SK-N-DZ (cell line): ENCODE measurements around the gene MAN1A2.

Experiments
- DNase-seq: peaks from one replicate; pipeline ENCODE4 v3.0.0-alpha.2; 2015; ENCODE audit warnings: low spot score

MAN1A2 gene

DNA sequence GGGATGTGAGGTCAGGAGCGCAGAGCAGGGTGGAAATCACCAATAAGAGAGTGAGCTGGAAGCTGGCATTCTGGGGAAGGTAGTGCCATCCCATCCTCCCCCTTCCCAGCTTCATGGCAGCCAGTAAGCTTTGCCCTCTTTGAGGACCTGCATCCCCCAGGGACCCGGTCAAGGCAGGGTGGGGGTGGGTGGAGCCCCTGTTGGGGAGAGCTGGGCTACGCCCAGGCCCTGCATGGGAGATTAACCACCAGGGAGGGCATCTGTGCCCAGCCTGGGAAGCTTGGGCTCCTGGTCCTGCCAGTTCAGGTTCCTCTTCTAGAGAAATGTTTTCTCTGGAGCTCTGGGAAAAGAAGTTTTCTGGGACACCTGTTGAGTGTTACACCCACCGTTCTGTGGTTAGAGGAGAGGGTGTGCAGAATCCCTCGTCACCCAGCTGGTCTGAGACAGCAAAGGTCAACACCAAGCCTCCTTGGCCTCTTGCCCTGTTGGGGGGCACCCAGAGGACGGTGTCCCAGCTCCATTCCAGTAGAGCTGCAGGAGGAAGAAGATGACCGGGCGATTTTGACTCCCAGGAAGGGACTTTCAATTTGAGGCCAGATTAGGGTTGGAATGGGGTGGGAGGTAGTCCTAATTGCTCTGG is 208.5 kb downstream of the MAN1A2 start:
- no peak for DNase-seq

DNA sequence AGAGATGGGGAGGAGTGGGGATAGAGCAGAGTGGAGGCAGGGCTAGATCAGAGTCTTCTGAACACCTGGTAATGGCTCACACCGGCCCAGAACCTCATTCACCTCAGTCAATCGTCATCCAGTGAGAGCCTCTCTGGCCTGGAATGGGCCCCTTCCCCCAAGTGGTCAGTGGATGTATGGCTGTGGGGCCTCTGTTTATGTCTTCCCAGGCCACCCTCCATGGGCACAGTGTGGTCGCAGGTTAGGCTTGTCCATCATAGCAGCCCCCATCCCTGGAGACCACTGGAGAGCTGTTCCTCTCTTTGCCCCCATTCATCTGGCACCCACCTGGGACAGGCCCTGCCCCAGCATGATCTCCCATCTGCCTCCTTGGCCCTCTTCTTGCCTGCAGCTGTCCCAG is 209.0 kb downstream of the MAN1A2 start:
- DNase-seq = no peak

DNA sequence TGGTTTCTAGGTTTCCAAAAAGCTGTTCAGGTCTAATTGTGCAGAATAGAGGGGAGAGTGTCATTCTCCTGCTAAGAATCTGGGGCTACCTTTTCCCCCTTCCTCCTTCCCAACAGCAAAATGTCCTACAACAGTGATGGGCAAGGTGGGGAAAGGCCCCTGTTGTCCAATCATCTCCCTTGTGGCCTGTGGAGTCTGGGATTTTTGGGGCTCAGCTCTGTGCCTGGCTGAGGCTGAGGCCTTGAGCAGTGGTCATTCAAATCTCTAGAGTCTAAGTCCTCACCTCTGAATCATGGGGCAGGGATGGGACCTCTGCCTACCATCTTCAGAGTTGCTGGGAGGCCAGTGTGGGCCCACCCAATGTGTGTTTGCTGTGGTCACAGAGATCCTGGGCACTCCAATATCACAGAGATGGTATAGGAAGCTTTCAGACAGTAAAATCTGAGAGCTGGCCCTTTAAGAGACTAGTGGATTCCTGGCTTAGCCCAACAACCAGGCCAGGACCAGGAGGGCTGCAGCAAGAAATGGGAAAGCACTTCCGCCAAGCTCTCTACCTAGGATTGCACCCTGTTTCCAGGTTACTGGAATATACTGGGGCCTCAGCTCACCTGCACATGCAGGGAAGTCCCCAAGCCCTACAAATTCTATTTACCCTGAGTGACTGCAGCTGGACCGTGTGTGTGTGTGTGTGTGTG is 210.1 kb downstream of the MAN1A2 start:
- DNase-seq = no peak

DNA sequence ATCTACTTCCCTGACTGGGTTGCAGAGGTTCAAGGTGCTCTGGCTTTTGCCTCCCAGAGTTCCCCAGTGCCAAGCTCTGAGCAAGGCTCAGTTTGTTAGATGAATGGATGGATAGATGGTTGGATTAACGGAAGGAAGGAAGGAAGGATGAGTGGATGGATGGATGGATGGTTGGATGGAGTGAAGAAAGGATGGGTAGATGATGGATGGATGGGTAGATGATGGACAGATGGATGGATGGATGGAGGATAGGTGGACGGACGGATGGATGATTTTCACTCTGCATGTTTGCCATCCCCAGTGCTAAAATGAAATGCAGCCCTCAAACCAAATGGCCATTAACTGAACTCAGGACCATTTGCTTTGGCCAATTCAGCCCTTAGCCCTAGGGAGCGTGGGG is 211.2 kb downstream of the MAN1A2 start:
- no peak for DNase-seq
